22Rv1 (cell line): ENCODE results near the gene NKD1.

Source experiments
- ZFX ChIP-seq: fragments of 450-650 bp; IDR thresholded peaks from 2 replicates; pipeline ENCODE4 v1.6.1; 2017; ENCODE audit warnings: antibody characterized with exemption, borderline replicate concordance
- TF ChIP-seq, protein P1 (sequence below): fragments of 450-650 bp; IDR thresholded peaks from 2 replicates; pipeline ENCODE4 v1.5.1; 2017; ENCODE audit warnings: mild to moderate bottlenecking

DNA sequence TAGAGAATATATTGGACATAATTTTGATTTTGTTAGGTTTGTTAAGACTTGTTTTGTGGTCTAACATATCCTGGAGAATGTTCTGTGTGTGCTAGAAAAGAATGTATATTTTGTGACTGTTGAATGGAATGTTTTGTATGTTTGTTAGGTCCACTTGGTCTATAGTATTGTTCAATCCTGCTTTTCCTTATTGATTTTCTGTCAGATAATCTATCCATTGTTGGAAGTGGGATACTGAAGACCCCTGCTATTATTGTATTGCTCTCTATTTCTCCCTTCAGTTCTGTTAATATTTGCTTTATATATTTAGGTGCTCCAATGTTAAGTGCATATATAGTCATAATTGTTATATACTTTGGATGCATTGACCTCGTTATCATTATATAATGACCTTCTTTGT, 33.0 kb upstream of the NKD1 start:
- TF ChIP-seq, protein P1, sequence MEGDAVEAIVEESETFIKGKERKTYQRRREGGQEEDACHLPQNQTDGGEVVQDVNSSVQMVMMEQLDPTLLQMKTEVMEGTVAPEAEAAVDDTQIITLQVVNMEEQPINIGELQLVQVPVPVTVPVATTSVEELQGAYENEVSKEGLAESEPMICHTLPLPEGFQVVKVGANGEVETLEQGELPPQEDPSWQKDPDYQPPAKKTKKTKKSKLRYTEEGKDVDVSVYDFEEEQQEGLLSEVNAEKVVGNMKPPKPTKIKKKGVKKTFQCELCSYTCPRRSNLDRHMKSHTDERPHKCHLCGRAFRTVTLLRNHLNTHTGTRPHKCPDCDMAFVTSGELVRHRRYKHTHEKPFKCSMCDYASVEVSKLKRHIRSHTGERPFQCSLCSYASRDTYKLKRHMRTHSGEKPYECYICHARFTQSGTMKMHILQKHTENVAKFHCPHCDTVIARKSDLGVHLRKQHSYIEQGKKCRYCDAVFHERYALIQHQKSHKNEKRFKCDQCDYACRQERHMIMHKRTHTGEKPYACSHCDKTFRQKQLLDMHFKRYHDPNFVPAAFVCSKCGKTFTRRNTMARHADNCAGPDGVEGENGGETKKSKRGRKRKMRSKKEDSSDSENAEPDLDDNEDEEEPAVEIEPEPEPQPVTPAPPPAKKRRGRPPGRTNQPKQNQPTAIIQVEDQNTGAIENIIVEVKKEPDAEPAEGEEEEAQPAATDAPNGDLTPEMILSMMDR, result no peak
- no peak for TF ChIP-seq ZFX
